ENCODE results near the gene BCL11B. TPM values are rescaled to one million over a fixed set of nuclear protein-coding genes. Genes with fewer than 3 reads are reported as not detected.
A peak's percentile ranks its signal among the peaks of the same experiment; 100 is the strongest.

Gene BCL11B
- total RNA-seq, 2 experiments from 2014 or later = not detected

- ChIA-PET CTCF (ENCODE audit: unreplicated experiment) (interaction anchor here (0.5 kb wide), 1 partner anchor 81 kb away, joined by 3 read pairs; no protein-coding TSS in a partner anchor), POLR2A (no interaction called here)
- H2AFZ ChIP-seq (ENCODE audit: low read length) = no peak overlapping the region
- no peaks in the 10 kb centered on the region for H4K20me1 ChIP-seq (ENCODE audit: insufficient read depth, low read length)
- no peaks in the 10 kb centered on the region for H3K4me1 ChIP-seq (ENCODE audit: insufficient read depth, low read length, poor library complexity, severe bottlenecking)
- no TSS peak for BruUV-seq (replicated peaks)
- intact Hi-C loops (cut with micrococcal nuclease; ENCODE audit: unreplicated experiment) = no loop called here
- no peaks in the 10 kb centered on the region for H3K36me3 ChIP-seq (ENCODE audit: insufficient read depth, low read length)
- TF ChIP-seq CTCF (conservative IDR thresholded peaks at IDR 0.05; ENCODE audit: low read length) (no peak), EZH2phosphoT487 (IDR thresholded peaks at IDR 0.05; ENCODE audit: borderline replicate concordance, low read depth, low read length) (no peak)
- H3K9me3 ChIP-seq (ENCODE audit: low read length) = no peaks in the 10 kb centered on the region
- no peak for DNase-seq (ENCODE audit: low spot score)
- H3K79me2 ChIP-seq (ENCODE audit: insufficient read depth, low read depth, low read length) = no peaks in the 10 kb centered on the region
- H3K27ac ChIP-seq (ENCODE audit: low read depth, low read length, poor library complexity, severe bottlenecking) = no peak overlapping the region
- no peak overlapping the region for H3K4me2 ChIP-seq (ENCODE audit: low read length)
- no peaks in the 10 kb centered on the region for H3K9me2 ChIP-seq (ENCODE audit: insufficient read depth, low read length)
- H3K4me3 ChIP-seq (ENCODE audit: low read depth, low read length, poor library complexity, severe bottlenecking) = no peak overlapping the region
These were observed 70.5 kb downstream of the BCL11B start for GRCh38 chr14:99201351-99202073.

GRCh38 chr14:99200654-99201005, 71.4 kb downstream of the BCL11B start:
- DNase-seq (ENCODE audit: low spot score) = no peak
- intact Hi-C loops (cut with micrococcal nuclease; ENCODE audit: unreplicated experiment) = no loop called here
- Histone ChIP-seq H3K27ac (ENCODE audit: low read depth, low read length, poor library complexity, severe bottlenecking) (no peak overlapping the region), H3K4me3 (ENCODE audit: low read depth, low read length, poor library complexity, severe bottlenecking) (no peak overlapping the region), H3K4me1 (ENCODE audit: insufficient read depth, low read length, poor library complexity, severe bottlenecking) (no peaks in the 10 kb centered on the region), H3K9me2 (ENCODE audit: insufficient read depth, low read length) (no peaks in the 10 kb centered on the region), H3K9me3 (ENCODE audit: low read length) (no peaks in the 10 kb centered on the region), H2AFZ (ENCODE audit: low read length) (no peak overlapping the region), H3K4me2 (ENCODE audit: low read length) (no peak overlapping the region), H3K79me2 (ENCODE audit: insufficient read depth, low read depth, low read length) (no peaks in the 10 kb centered on the region), H4K20me1 (ENCODE audit: insufficient read depth, low read length) (no peaks in the 10 kb centered on the region), H3K36me3 (ENCODE audit: insufficient read depth, low read length) (no peaks in the 10 kb centered on the region)
- ChIA-PET POLR2A (no interaction called here), CTCF (ENCODE audit: unreplicated experiment) (no interaction called here)
- no peak for TF ChIP-seq CTCF (conservative IDR thresholded peaks at IDR 0.05; ENCODE audit: low read length)
- TF ChIP-seq EZH2phosphoT487 (IDR thresholded peaks at IDR 0.05; ENCODE audit: borderline replicate concordance, low read depth, low read length) = no peak
- no TSS peak for BruUV-seq (replicated peaks)

GRCh38 chr14:99199846-99200653, 71.9 kb downstream of the BCL11B start:
- Histone ChIP-seq H3K27ac (ENCODE audit: low read depth, low read length, poor library complexity, severe bottlenecking) (no peak overlapping the region), H3K4me2 (ENCODE audit: low read length) (no peak overlapping the region), H3K9me3 (ENCODE audit: low read length) (no peaks in the 10 kb centered on the region), H3K79me2 (ENCODE audit: insufficient read depth, low read depth, low read length) (no peaks in the 10 kb centered on the region), H3K36me3 (ENCODE audit: insufficient read depth, low read length) (no peaks in the 10 kb centered on the region), H4K20me1 (ENCODE audit: insufficient read depth, low read length) (no peaks in the 10 kb centered on the region), H2AFZ (ENCODE audit: low read length) (no peak overlapping the region), H3K4me3 (ENCODE audit: low read depth, low read length, poor library complexity, severe bottlenecking) (no peak overlapping the region), H3K9me2 (ENCODE audit: insufficient read depth, low read length) (no peaks in the 10 kb centered on the region), H3K4me1 (ENCODE audit: insufficient read depth, low read length, poor library complexity, severe bottlenecking) (no peaks in the 10 kb centered on the region)
- intact Hi-C loops (cut with micrococcal nuclease; ENCODE audit: unreplicated experiment) = no loop called here
- DNase-seq (ENCODE audit: low spot score) = no peak
- TF ChIP-seq EZH2phosphoT487 (IDR thresholded peaks at IDR 0.05; ENCODE audit: borderline replicate concordance, low read depth, low read length) (no peak), CTCF (conservative IDR thresholded peaks at IDR 0.05; ENCODE audit: low read length) (peak; percentile 30; the same call in 1 of the 2 replicates)
- no TSS peak for BruUV-seq (replicated peaks)
- ChIA-PET CTCF (ENCODE audit: unreplicated experiment) (no interaction called here), POLR2A (interaction anchor here (0.7 kb wide), 1 partner anchor 88 kb away, joined by 3 read pairs; no protein-coding TSS in a partner anchor)

Data from OCI-LY7 (cell line).